GM12873 (cell line): Measurements from ENCODE around the gene TBC1D24.

ENCODE experiments used
- CTCF ChIP-seq: IDR thresholded peaks from 2 replicates; pipeline ENCODE4 v1.5.1; 2012; ENCODE audit warnings: low read depth, mild to moderate bottlenecking, moderate library complexity, low read length, control low read depth; ENCODE audit not compliant: insufficient read depth; ENCODE audit errors: missing control alignments

The TBC1D24 gene

GRCh38 chr16:2528161-2529060 lies 53.5 kb downstream of the TBC1D24 start:
- no peak for TF ChIP-seq CTCF

GRCh38 chr16:2529061-2529931 lies 54.4 kb downstream of the TBC1D24 start:
- peak; percentile 25 for TF ChIP-seq CTCF

- no peak for TF ChIP-seq CTCF
These were observed 55.2 kb downstream of the TBC1D24 start for GRCh38 chr16:2529961-2530628.

DNA sequence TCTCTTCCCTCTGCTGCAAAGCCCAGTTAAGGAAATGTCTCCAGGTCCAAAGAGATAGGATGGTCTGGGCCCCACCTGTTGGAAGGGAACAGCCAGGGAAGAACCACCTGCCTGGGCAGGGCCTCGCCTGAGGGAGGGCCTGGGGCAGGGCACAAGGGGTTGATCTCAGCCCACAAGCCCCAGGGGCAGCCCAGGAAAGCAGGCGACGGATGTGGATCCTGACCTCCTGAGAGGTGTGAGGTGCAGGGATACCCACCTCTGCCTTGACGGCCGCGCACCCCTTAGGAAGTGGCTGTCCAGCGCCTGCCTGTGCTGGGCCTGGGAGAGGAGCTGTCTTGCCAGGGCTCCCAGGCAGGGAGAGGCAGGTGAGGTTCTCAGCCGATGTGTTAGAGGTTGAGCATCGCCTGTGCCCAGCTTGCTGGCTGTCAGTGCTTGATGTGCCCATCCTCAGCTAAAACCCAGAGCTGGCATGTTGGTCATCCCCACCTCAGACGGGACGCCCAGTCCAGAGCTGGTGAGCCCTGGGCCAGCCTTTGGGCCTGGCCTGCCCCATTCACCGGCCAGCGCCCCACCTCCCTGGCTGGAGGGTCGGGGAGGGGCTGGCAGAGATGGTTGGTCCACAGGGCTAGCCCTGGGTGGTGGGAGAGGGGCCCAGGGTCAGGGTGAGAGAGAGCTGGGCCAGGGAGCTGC lies 55.8 kb downstream of the TBC1D24 start:
- TF ChIP-seq CTCF: no peak

DNA sequence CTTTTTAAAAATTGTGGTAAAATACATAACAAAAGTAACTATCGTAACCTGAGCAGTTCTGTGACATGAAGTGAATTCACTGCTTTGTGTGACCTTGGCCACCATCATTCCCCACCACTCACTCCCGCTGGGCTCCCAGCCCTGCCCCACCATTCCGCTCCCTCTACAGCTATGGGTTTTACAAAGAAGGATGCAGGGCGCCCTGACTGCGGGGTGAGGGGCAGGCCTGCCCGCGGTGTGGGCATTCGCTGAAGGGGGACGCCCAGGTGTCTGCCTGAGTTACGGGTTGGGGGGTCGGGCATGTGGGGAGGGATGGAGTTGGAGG lies 56.4 kb downstream of the TBC1D24 start, which contains the start of gene CEMP1:
CEMP1 (minus strand) TSS at position 38 of the 325 bp plus-strand sequence. CDS start 335 bp downstream, outside the sequence.
- TF ChIP-seq CTCF: no peak

DNA sequence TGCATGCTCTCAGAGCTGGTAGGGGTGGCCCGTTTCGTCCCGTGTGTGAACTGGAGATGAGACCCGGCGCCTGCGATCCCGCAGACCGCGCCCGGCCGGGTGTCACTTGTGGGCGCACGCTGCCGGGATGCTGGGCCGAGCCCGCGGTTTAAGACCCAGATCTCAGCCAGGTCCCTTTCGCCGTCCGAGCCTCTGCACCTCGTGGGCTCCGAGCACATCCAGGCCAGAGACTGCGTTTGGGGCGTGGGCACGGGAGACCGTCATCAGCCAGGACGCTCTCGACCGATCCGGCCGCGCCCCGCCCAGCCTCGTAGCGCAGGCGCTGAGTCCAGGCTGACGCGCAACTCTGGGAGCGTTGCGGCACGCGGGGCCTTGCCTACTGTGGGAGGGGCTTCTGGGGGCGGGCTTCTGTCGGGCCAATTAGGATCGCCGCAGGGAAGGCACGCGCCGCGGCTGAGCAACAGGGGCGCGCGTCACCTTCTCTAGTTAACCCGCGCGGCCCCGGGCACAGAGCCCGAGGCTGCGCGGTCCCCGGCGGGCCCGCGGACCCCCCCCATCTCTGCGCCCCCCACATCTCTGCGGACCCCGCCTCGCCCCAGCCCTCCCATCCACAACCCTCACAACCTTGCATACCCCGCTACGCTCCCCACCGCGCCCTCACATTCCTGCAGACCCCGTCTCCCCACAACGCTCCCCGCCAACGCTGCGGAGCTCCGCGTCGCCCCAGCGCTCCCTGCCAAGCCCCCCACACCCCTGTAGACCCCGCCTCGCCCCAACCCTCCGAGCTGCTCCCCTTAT lies 57.0 kb downstream of the TBC1D24 start:
- TF ChIP-seq CTCF: no peak
